ENCODE results near the gene PGGHG.
"Not testable (repeated sequence)": the region's sequence is repeated elsewhere in the genome, so short reads cannot be mapped to it uniquely, and the experiment has no call there.

Gene PGGHG

GRCh38 chr11:324156-324555 lies 35.2 kb downstream of the PGGHG start:
- TF ChIP-seq CTCF (IDR thresholded peaks at IDR 0.05; ENCODE audit: low read depth, low read length), result no peak
- H3K4me3 ChIP-seq (ENCODE audit: low read depth, low read length), result no peak overlapping the region

GRCh38 chr11:324593-325517 lies 35.9 kb downstream of the PGGHG start:
- H3K4me3 ChIP-seq (ENCODE audit: low read depth, low read length), result not testable (repeated sequence)

- no peak for TF ChIP-seq CTCF (IDR thresholded peaks at IDR 0.05; ENCODE audit: low read depth, low read length)
- H3K4me3 ChIP-seq (ENCODE audit: low read depth, low read length), result no peak overlapping the region
These were observed 37.1 kb downstream of the PGGHG start for GRCh38 chr11:325796-326591.

GRCh38 chr11:326592-326841 lies 37.6 kb downstream of the PGGHG start:
- no peak overlapping the region for H3K4me3 ChIP-seq (ENCODE audit: low read depth, low read length)
- no peak for TF ChIP-seq CTCF (IDR thresholded peaks at IDR 0.05; ENCODE audit: low read depth, low read length)

GRCh38 chr11:326842-327580 lies 38.1 kb downstream of the PGGHG start:
- TF ChIP-seq CTCF (IDR thresholded peaks at IDR 0.05; ENCODE audit: low read depth, low read length), result no peak
- H3K4me3 ChIP-seq (ENCODE audit: low read depth, low read length), result no peak overlapping the region

- no peak for TF ChIP-seq CTCF (IDR thresholded peaks at IDR 0.05; ENCODE audit: low read depth, low read length)
- no peak overlapping the region for H3K4me3 ChIP-seq (ENCODE audit: low read depth, low read length)
These were observed 38.6 kb downstream of the PGGHG start for GRCh38 chr11:327581-327923.

- no peak overlapping the region for H3K4me3 ChIP-seq (ENCODE audit: low read depth, low read length)
- no peak for TF ChIP-seq CTCF (IDR thresholded peaks at IDR 0.05; ENCODE audit: low read depth, low read length)
These were observed 39.1 kb downstream of the PGGHG start for GRCh38 chr11:328012-328411.

GRCh38 chr11:328516-329100 lies 39.7 kb downstream of the PGGHG start:
- H3K4me3 ChIP-seq (ENCODE audit: low read depth, low read length), result not testable (repeated sequence)

Data from WI38 (cell line).